ENCODE results near the gene LRMDA. TPM values are rescaled to one million over a fixed set of nuclear protein-coding genes. Genes with fewer than 3 reads are reported as not detected.

The LRMDA gene
- polyA plus RNA-seq, 1 donor (not counting 4 experiments of a cell fraction or from before 2014, with no cell fraction given), result not detected

DNA sequence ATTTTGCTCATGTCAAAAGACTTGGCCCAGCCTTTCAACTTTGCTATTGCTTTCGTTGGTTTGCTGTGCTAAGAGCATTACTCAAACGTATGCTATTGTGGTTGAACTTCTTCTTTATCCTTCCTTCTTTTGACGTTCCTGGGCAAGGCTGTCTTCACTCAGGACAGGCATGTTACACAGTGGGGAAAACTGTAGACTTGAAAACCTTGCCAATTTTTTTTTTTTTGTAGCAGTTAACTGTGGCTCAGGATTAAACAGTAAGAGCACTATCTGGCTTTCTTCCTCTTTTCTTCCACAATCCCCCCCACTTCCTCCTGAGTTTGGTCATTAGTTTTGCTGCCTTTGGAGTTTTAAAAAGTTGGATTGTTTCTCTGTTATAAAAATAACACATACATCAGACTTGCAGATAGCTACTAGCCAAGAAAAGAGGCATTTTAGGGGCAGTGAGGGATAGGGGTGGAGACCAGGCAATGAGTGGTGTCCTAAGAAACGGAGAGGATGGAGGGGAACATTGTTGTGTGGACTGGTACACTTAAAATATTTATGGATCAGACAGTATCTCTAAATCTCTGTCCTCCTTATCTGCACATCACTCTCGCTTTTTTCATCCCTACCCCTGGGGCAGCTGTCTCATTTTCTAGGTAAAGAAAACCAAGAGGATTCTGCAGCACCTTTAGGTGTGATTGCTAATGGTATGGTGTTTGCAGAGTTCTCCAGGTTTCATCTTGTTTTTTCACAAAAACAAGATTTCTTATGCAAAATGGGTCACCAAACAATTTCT lies 181.7 kb downstream of the LRMDA start:
- Histone ChIP-seq H3K4me3 (ENCODE audit: control insufficient read depth in 2 of 3, extremely low read depth in 1 of 3, insufficient read depth in 2 of 3, low read depth in 1 of 3, low read length in 3 of 3) (no peak overlapping the region), H3K36me3 (ENCODE audit: control insufficient read depth in 2 of 2, extremely low read depth in 1 of 2, insufficient read depth in 2 of 2, low read length in 2 of 2) (no peaks in the 10 kb centered on the region), H4K20me1 (ENCODE audit: control insufficient read depth, extremely low read depth, insufficient read depth, low read length) (no peaks in the 10 kb centered on the region), H3K27me3 (ENCODE audit: control insufficient read depth, extremely low read depth, insufficient read depth, low read length) (peaks cover 4% of the 10 kb centered on the region), H3K79me2 (ENCODE audit: control insufficient read depth, insufficient read depth, low read length) (no peaks in the 10 kb centered on the region), H2AFZ (ENCODE audit: control insufficient read depth, low read length) (no peak overlapping the region), H3K9me1 (ENCODE audit: control insufficient read depth, extremely low read depth, insufficient read depth, low read length) (no peaks in the 10 kb centered on the region), H3K9ac (ENCODE audit: control insufficient read depth, extremely low read depth, insufficient read depth, low read length) (no peak overlapping the region), H3K4me1 (ENCODE audit: control insufficient read depth, extremely low read depth, insufficient read depth, low read length) (no peaks in the 10 kb centered on the region), H3K9me3 (ENCODE audit: control insufficient read depth, low read depth, low read length) (no peaks in the 10 kb centered on the region), H3K4me2 (ENCODE audit: control insufficient read depth, extremely low read depth, insufficient read depth, low read depth, low read length) (no peak overlapping the region), H3K27ac (ENCODE audit: control insufficient read depth, insufficient read depth, low read length) (no peak overlapping the region)
- dilution Hi-C loops (cut with MboI; ENCODE audit: extremely low pct_ligation_motif_present, low sequenced_read_pairs), result no loop called here
- DNase-seq (ENCODE audit: low read depth, low spot score), result no peak
- no peak for FAIRE-seq
- TF ChIP-seq, protein P1, sequence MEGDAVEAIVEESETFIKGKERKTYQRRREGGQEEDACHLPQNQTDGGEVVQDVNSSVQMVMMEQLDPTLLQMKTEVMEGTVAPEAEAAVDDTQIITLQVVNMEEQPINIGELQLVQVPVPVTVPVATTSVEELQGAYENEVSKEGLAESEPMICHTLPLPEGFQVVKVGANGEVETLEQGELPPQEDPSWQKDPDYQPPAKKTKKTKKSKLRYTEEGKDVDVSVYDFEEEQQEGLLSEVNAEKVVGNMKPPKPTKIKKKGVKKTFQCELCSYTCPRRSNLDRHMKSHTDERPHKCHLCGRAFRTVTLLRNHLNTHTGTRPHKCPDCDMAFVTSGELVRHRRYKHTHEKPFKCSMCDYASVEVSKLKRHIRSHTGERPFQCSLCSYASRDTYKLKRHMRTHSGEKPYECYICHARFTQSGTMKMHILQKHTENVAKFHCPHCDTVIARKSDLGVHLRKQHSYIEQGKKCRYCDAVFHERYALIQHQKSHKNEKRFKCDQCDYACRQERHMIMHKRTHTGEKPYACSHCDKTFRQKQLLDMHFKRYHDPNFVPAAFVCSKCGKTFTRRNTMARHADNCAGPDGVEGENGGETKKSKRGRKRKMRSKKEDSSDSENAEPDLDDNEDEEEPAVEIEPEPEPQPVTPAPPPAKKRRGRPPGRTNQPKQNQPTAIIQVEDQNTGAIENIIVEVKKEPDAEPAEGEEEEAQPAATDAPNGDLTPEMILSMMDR (optimal IDR thresholded peaks at IDR 0.05 in 1 of 3, IDR thresholded peaks at IDR 0.05 in 1 of 3, conservative IDR thresholded peaks at IDR 0.05 in 1 of 3; ENCODE audit: extremely low read depth in 1 of 3, insufficient read depth in 2 of 3, low read length in 3 of 3), result no peak
- TF ChIP-seq EZH2 (IDR thresholded peaks at IDR 0.05; ENCODE audit: low read length), result no peak

DNA sequence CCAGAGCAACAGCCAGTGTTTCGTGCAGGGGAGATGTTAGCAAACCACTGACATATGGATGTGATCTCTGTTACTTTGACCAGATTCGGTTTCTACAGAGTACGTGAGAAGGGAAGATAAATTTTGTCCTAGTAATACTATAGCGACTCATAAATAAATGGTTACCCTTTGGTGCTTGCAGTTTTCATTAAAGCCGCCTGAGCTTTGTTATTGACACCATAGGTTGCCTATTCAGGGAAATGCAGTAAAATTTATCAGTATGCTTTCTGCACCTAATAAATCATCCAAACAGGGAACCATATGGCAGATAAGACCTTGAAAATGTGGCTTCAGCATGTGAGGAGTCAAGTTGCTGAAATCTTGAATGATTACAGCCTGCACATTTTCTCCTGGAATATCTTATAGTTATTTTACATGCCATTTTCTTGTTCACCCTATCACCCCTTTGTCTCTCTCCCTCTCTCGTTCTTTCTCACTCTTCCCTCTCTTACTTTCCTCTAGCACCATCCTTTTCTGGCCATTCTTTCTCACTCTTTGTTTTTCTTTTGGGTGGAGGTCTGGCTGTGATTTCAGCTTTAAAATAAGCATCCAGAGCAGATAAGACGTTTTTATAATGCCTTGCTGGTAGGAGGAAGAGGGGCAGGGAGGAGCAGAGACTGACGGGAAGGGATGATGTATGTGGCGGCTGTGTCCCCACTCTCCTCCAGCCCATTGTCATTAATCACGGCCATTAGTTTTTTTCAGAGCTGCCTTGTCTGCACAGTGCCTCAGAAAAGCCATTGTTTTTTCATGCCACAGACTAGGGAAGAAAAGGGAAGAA lies 182.5 kb downstream of the LRMDA start:
- no peak overlapping the region for H3K27ac ChIP-seq (ENCODE audit: control insufficient read depth, insufficient read depth, low read length)
- FAIRE-seq (no peak), DNase-seq (ENCODE audit: low read depth, low spot score) (no peak)
- dilution Hi-C loops (cut with MboI; ENCODE audit: extremely low pct_ligation_motif_present, low sequenced_read_pairs), result no loop called here
- H3K36me3 ChIP-seq (ENCODE audit: control insufficient read depth in 2 of 2, extremely low read depth in 1 of 2, insufficient read depth in 2 of 2, low read length in 2 of 2), result no peaks in the 10 kb centered on the region
- H3K9me1 ChIP-seq (ENCODE audit: control insufficient read depth, extremely low read depth, insufficient read depth, low read length), result no peaks in the 10 kb centered on the region
- no peaks in the 10 kb centered on the region for H3K79me2 ChIP-seq (ENCODE audit: control insufficient read depth, insufficient read depth, low read length)
- H3K9ac ChIP-seq (ENCODE audit: control insufficient read depth, extremely low read depth, insufficient read depth, low read length), result no peak overlapping the region
- no peak overlapping the region for H3K4me2 ChIP-seq (ENCODE audit: control insufficient read depth, extremely low read depth, insufficient read depth, low read depth, low read length)
- no peaks in the 10 kb centered on the region for H3K9me3 ChIP-seq (ENCODE audit: control insufficient read depth, low read depth, low read length)
- H3K4me1 ChIP-seq (ENCODE audit: control insufficient read depth, extremely low read depth, insufficient read depth, low read length), result no peaks in the 10 kb centered on the region
- no peaks in the 10 kb centered on the region for H4K20me1 ChIP-seq (ENCODE audit: control insufficient read depth, extremely low read depth, insufficient read depth, low read length)
- H3K27me3 ChIP-seq (ENCODE audit: control insufficient read depth, extremely low read depth, insufficient read depth, low read length), result peaks cover 4% of the 10 kb centered on the region
- H2AFZ ChIP-seq (ENCODE audit: control insufficient read depth, low read length), result no peak overlapping the region
- no peak overlapping the region for H3K4me3 ChIP-seq (ENCODE audit: control insufficient read depth in 2 of 3, extremely low read depth in 1 of 3, insufficient read depth in 2 of 3, low read depth in 1 of 3, low read length in 3 of 3)
- no peak for TF ChIP-seq EZH2 (IDR thresholded peaks at IDR 0.05; ENCODE audit: low read length)
- TF ChIP-seq, protein P1 (optimal IDR thresholded peaks at IDR 0.05 in 1 of 3, IDR thresholded peaks at IDR 0.05 in 1 of 3, conservative IDR thresholded peaks at IDR 0.05 in 1 of 3; ENCODE audit: extremely low read depth in 1 of 3, insufficient read depth in 2 of 3, low read length in 3 of 3), result no peak

All from keratinocyte (primary cell).